Endothelial cell of umbilical vein (primary cell): Measurements from ENCODE around the gene AP1S2. TPM values are rescaled to one million over a fixed set of nuclear protein-coding genes. Genes with fewer than 3 reads are reported as not detected.

ENCODE experiments used
- BruUV-seq: library from RNA; stranded (reverse); fragments of 400-500 nt; replicated peaks from 2 replicates; lab custom pipeline; 2021; lab: Mats Ljungman, UMichigan
- CTCF ChIA-PET: fragments of 300-600, 350-600 bp; sonication (Branson Sonifier 250); formaldehyde crosslinking; loops from one replicate; lab custom pipeline; 2021; ENCODE audit warnings: antibody characterized with exemption, inconsistent platforms; lab: Charles Lee
- POLR2A ChIA-PET: fragments of 300-600, 350-600 bp; sonication (Branson Sonifier 250); formaldehyde crosslinking; loops from one replicate; lab custom pipeline; 2021; ENCODE audit warnings: antibody characterized with exemption, inconsistent platforms; lab: Charles Lee
- DNase-seq: peaks from one replicate; pipeline ENCODE4 v3.0.0-alpha.2; 2011; ENCODE audit warnings: low read depth, low spot score
- FAIRE-seq: peaks from 2 replicates; lab custom pipeline; 2011; peaks lifted over from hg19 to GRCh38; lab: Jason Lieb, UNC
- H2AFZ ChIP-seq: 2 replicates; pipeline ENCODE4 v1.6.0; 2012; ENCODE audit warnings: low read depth, low read length, control low read depth, inconsistent platforms
- H3K27ac ChIP-seq: 2 replicates; pipeline ENCODE4 v1.5.1; 2011; ENCODE audit warnings: low read depth, mild to moderate bottlenecking, control low read depth, low read length, moderate library complexity; ENCODE audit not compliant: insufficient read depth
- H3K27me3 ChIP-seq, 2 experiments: 2 replicates each; pipeline versions ENCODE4 v1.6.0 to v1.6.1; 2011; ENCODE audit warnings: low read length in 2 of 2, mixed read lengths in 1 of 2; ENCODE audit not compliant: control insufficient read depth in 2 of 2, insufficient read depth in 2 of 2
- H3K36me3 ChIP-seq, 2 experiments: 2 replicates in 1 of 2; 3 replicates in 1 of 2; pipeline ENCODE4 v1.5.1; 2011; ENCODE audit warnings: low read length in 2 of 2, mild to moderate bottlenecking in 1 of 2, moderate library complexity in 1 of 2; ENCODE audit not compliant: control insufficient read depth in 2 of 2, insufficient read depth in 2 of 2; ENCODE audit errors: extremely low read depth in 1 of 2
- H3K4me1 ChIP-seq: 3 replicates; pipeline ENCODE4 v1.5.1; 2011; ENCODE audit warnings: mild to moderate bottlenecking, low read length; ENCODE audit not compliant: control insufficient read depth, insufficient read depth; ENCODE audit errors: extremely low read depth
- H3K4me2 ChIP-seq: 2 replicates; pipeline ENCODE4 v1.6.1; 2011; ENCODE audit warnings: low read length, control low read depth, mixed read lengths; ENCODE audit not compliant: insufficient read depth
- H3K4me3 ChIP-seq, 3 experiments: fragments of 200-600 bp in 1 of 3; sonication (generic), shearing (Covaris generic) in 1 of 3; replicated peaks in 1 of 3; 2 replicates each; pipeline ENCODE4 v1.5.1; 2011 to 2016; ENCODE audit warnings: control low read depth in 3 of 3, low read length in 3 of 3, mild to moderate bottlenecking in 2 of 3, inconsistent platforms in 1 of 3, low read depth in 1 of 3, moderate library complexity in 1 of 3; ENCODE audit not compliant: insufficient read depth in 1 of 3
- H3K79me2 ChIP-seq: 2 replicates; pipeline ENCODE4 v1.6.0; 2012; ENCODE audit warnings: low read length, inconsistent platforms; ENCODE audit not compliant: control insufficient read depth, insufficient read depth
- H3K9ac ChIP-seq: replicated peaks from 2 replicates; pipeline ENCODE3; 2011; ENCODE audit warnings: low read length, control low read depth; ENCODE audit not compliant: insufficient read depth; ENCODE audit errors: extremely low read depth
- H3K9me1 ChIP-seq: replicated peaks from 3 replicates; pipeline ENCODE4 v1.6.0; 2011; ENCODE audit warnings: mild to moderate bottlenecking, low read length; ENCODE audit not compliant: control insufficient read depth, insufficient read depth; ENCODE audit errors: extremely low read depth
- H3K9me3 ChIP-seq: replicated peaks from 2 replicates; pipeline ENCODE4 v1.5.1; 2012; ENCODE audit warnings: low read length, inconsistent platforms; ENCODE audit not compliant: control insufficient read depth, insufficient read depth
- H4K20me1 ChIP-seq: replicated peaks from 2 replicates; pipeline ENCODE3; 2011; ENCODE audit warnings: mild to moderate bottlenecking, low read length; ENCODE audit not compliant: control insufficient read depth, insufficient read depth; ENCODE audit errors: extremely low read depth
- EZH2 ChIP-seq: IDR thresholded peaks from 2 replicates; pipeline ENCODE4 v1.6.1; 2012; ENCODE audit warnings: borderline replicate concordance, low read depth, mild to moderate bottlenecking, moderate library complexity, low read length, inconsistent platforms; ENCODE audit not compliant: severe bottlenecking
- FOS ChIP-seq: IDR thresholded peaks from 2 replicates; pipeline ENCODE4 v1.6.1; 2011; ENCODE audit warnings: mild to moderate bottlenecking, low read length, moderate library complexity, borderline replicate concordance; ENCODE audit not compliant: insufficient read depth
- GATA2 ChIP-seq: IDR thresholded peaks from 2 replicates; pipeline ENCODE4 v1.7.0; 2011; ENCODE audit warnings: low read depth, mild to moderate bottlenecking, moderate library complexity, mixed read lengths, low read length; ENCODE audit not compliant: insufficient read length, insufficient read depth
- JUN ChIP-seq: IDR thresholded peaks from 2 replicates; pipeline ENCODE4 v1.6.1; 2011; ENCODE audit warnings: borderline replicate concordance, low read depth; ENCODE audit not compliant: insufficient read length, insufficient read depth
- MYC ChIP-seq: IDR thresholded peaks from one replicate; pipeline ENCODE4 v1.6.1; 2011; ENCODE audit warnings: mild to moderate bottlenecking, low read depth, low read length
- POLR2A ChIP-seq: IDR thresholded peaks from 2 replicates; pipeline ENCODE4 v1.6.1; 2012; ENCODE audit warnings: low read depth, mild to moderate bottlenecking, control low read depth, low read length
- POLR2AphosphoS5 ChIP-seq: IDR thresholded peaks from 2 replicates; pipeline ENCODE4 v1.6.1; 2012; ENCODE audit warnings: low read depth, mild to moderate bottlenecking, control low read depth, low read length, moderate library complexity; ENCODE audit not compliant: insufficient read depth
- dilution Hi-C: fragments of 300-500 bp; cut with MboI; formaldehyde crosslinking; loops from one replicate; pipeline ENCODE4 v1.15.0; 2019; ENCODE audit warnings: low sequenced_read_pairs; ENCODE audit not compliant: extremely low pct_ligation_motif_present
- intact Hi-C: fragments of 100-400 bp; cut with micrococcal nuclease; formaldehyde crosslinking; loops from one replicate; pipeline ENCODE4 v1.10.0; 2022
- polyA plus RNA-seq, 4 experiments: library from polyadenylated mRNA; depleted of rRNA in 3 of 4; stranded (reverse) in 3 of 4; unstranded in 1 of 4; fragments of >200 nt; gene quantifications; 2 replicates each; pipeline versions ENCODE4 v1.2.1 to v1.2.3, GENCODE V29; 2011 to 2012; ENCODE audit warnings: missing spikeins in 1 of 4
- total RNA-seq: library from RNA; stranded (reverse); gene quantifications from 2 replicates; pipeline ENCODE4 v1.2.3, GENCODE V29; 2021
- TF ChIP-seq, protein P1 (sequence below), 2 donors: IDR thresholded peaks; 1 replicate in 1 of 2; 2 replicates in 1 of 2; pipeline ENCODE4 v1.5.1; 2011; ENCODE audit warnings: low read length in 2 of 2, mild to moderate bottlenecking in 2 of 2, moderate library complexity in 2 of 2, control low read depth in 1 of 2, inconsistent platforms in 1 of 2, low read depth in 1 of 2; ENCODE audit not compliant: insufficient read depth in 1 of 2; ENCODE audit errors: extremely low read depth in 1 of 2
- TF ChIP-seq, protein P2 (sequence below): IDR thresholded peaks from 2 replicates; pipeline ENCODE4 v1.6.1; 2011; ENCODE audit not compliant: insufficient read depth, insufficient read length

AP1S2 gene
- total and polyA plus RNA-seq, 2 donors (not counting 3 experiments of a cell fraction or from before 2014, with no cell fraction given): 21.0 to 37.3 TPM

DNA sequence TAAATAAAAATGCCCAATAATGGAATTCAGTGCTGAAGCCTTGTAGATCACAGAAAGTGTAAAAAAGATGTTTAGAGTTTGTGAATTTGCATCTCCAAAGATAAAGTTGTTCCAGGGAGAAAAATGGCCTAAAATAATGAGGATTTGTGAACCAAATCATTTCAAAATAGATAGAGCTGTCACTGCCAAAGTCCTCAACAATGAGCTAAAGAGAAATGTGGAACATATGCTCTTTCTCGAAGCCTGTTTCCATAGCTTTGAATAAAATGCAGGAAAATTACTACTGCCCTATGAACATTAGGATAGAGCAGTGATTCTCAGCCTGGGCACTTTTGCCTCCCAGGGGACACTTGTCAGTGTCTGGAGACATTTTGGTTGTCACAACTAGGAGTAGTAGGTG is 3.4 kb upstream of the AP1S2 start:
- Histone ChIP-seq H3K27me3 (peaks cover 0 to 5% of the 10 kb centered on the region in 2 experiments), H3K4me3 (no peak overlapping the region), H3K79me2 (peaks cover 5% of the 10 kb centered on the region), H3K4me1 (peaks cover 14% of the 10 kb centered on the region), H3K4me2 (no peak overlapping the region), H3K36me3 (no peaks in the 10 kb centered on the region), H3K9me3 (no peaks in the 10 kb centered on the region), H3K9ac (no peak overlapping the region), H2AFZ (no peak overlapping the region), H3K9me1 (no peaks in the 10 kb centered on the region), H3K27ac (no peak overlapping the region), H4K20me1 (no peaks in the 10 kb centered on the region)
- dilution Hi-C loops (no loop called here), intact Hi-C loops (loop anchor here (10.0 kb wide), 2 partner anchors 357 to 1877 kb away; partner anchors contain the start of gene SCML1)
- ChIA-PET CTCF (no interaction called here), POLR2A (no interaction called here)
- BruUV-seq: no TSS peak
- FAIRE-seq (no peak), DNase-seq (no peak)
- TF ChIP-seq, protein P1, sequence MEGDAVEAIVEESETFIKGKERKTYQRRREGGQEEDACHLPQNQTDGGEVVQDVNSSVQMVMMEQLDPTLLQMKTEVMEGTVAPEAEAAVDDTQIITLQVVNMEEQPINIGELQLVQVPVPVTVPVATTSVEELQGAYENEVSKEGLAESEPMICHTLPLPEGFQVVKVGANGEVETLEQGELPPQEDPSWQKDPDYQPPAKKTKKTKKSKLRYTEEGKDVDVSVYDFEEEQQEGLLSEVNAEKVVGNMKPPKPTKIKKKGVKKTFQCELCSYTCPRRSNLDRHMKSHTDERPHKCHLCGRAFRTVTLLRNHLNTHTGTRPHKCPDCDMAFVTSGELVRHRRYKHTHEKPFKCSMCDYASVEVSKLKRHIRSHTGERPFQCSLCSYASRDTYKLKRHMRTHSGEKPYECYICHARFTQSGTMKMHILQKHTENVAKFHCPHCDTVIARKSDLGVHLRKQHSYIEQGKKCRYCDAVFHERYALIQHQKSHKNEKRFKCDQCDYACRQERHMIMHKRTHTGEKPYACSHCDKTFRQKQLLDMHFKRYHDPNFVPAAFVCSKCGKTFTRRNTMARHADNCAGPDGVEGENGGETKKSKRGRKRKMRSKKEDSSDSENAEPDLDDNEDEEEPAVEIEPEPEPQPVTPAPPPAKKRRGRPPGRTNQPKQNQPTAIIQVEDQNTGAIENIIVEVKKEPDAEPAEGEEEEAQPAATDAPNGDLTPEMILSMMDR (IDR thresholded peaks at IDR 0.05; ENCODE audit: extremely low read depth in 1 of 2, insufficient read depth in 1 of 2, low read depth in 1 of 2, low read length in 2 of 2): no peak
- no peak for TF ChIP-seq GATA2
- no peak for TF ChIP-seq POLR2AphosphoS5
- TF ChIP-seq POLR2A: no peak
- no peak for TF ChIP-seq FOS
- TF ChIP-seq EZH2: no peak

DNA sequence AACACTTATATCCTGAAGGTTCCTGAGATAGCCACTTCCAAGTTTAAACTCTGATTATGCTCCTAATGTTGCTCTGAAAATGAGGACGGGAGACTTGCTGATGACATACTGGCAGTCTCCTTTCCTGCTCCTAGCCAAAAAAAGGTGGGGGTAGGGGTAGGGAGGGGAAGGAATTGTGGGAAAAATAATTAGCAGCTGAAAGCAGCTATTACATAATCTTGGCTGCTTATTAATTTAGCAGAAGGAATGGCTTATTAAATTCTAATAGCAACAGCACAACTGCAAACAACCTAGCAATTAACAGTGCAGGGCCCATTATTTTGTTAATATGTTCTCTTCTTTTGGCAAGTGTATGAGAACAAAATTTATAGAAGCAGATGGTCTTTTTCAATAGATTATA is 2.0 kb upstream of the AP1S2 start:
- Histone ChIP-seq H3K4me1 (peaks cover 14% of the 10 kb centered on the region), H3K4me3 (no peak overlapping the region), H4K20me1 (no peaks in the 10 kb centered on the region), H2AFZ (no peak overlapping the region), H3K9ac (no peak overlapping the region), H3K4me2 (no peak overlapping the region), H3K9me3 (no peaks in the 10 kb centered on the region), H3K27ac (no peak overlapping the region), H3K9me1 (no peaks in the 10 kb centered on the region), H3K79me2 (peaks cover 5% of the 10 kb centered on the region), H3K27me3 (peaks cover 0 to 5% of the 10 kb centered on the region in 2 experiments), H3K36me3 (no peaks in the 10 kb centered on the region)
- dilution Hi-C loops: no loop called here
- intact Hi-C loops: loop anchor here (10.0 kb wide), 2 partner anchors 358 to 1878 kb away; partner anchors contain the start of gene SCML1
- TF ChIP-seq POLR2A: no peak
- TF ChIP-seq, protein P1 (IDR thresholded peaks at IDR 0.05; ENCODE audit: extremely low read depth in 1 of 2, insufficient read depth in 1 of 2, low read depth in 1 of 2, low read length in 2 of 2): no peak
- no peak for TF ChIP-seq EZH2
- no peak for TF ChIP-seq POLR2AphosphoS5
- TF ChIP-seq JUN: no peak
- no peak for TF ChIP-seq FOS
- TF ChIP-seq, protein P2, sequence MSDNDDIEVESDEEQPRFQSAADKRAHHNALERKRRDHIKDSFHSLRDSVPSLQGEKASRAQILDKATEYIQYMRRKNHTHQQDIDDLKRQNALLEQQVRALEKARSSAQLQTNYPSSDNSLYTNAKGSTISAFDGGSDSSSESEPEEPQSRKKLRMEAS: no peak
- no peak for TF ChIP-seq GATA2
- TF ChIP-seq MYC: no peak
- ChIA-PET POLR2A (no interaction called here), CTCF (no interaction called here)
- DNase-seq: no peak
- FAIRE-seq: no peak
- no TSS peak for BruUV-seq
